ENCODE data around the gene ADAMTSL1.

The ADAMTSL1 gene

GRCh38 chr9:18683312-18683711 is 209.4 kb downstream of the ADAMTSL1 start:
- TF ChIP-seq, protein P1, sequence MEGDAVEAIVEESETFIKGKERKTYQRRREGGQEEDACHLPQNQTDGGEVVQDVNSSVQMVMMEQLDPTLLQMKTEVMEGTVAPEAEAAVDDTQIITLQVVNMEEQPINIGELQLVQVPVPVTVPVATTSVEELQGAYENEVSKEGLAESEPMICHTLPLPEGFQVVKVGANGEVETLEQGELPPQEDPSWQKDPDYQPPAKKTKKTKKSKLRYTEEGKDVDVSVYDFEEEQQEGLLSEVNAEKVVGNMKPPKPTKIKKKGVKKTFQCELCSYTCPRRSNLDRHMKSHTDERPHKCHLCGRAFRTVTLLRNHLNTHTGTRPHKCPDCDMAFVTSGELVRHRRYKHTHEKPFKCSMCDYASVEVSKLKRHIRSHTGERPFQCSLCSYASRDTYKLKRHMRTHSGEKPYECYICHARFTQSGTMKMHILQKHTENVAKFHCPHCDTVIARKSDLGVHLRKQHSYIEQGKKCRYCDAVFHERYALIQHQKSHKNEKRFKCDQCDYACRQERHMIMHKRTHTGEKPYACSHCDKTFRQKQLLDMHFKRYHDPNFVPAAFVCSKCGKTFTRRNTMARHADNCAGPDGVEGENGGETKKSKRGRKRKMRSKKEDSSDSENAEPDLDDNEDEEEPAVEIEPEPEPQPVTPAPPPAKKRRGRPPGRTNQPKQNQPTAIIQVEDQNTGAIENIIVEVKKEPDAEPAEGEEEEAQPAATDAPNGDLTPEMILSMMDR (IDR thresholded peaks at IDR 0.05): no peak

DNA sequence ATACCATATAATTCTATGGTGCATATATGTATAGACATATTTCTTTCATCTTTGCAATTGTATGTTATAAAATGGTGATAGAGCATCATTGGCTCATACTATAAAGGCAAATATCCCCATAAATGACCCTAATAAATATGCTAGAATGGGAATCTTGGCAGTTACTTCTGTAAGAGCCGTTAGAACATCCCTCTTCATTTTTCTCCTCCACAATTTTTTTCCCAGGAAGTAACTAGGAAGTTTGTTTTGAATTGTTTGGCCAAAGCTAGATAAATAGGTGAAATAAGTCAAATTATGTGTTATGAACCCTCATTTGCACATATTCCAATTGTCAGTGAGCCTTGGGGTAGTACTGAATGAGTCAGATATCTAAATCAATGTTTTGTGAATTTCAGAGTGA is 209.9 kb downstream of the ADAMTSL1 start:
- TF ChIP-seq, protein P1 (IDR thresholded peaks at IDR 0.05): no peak

DNA sequence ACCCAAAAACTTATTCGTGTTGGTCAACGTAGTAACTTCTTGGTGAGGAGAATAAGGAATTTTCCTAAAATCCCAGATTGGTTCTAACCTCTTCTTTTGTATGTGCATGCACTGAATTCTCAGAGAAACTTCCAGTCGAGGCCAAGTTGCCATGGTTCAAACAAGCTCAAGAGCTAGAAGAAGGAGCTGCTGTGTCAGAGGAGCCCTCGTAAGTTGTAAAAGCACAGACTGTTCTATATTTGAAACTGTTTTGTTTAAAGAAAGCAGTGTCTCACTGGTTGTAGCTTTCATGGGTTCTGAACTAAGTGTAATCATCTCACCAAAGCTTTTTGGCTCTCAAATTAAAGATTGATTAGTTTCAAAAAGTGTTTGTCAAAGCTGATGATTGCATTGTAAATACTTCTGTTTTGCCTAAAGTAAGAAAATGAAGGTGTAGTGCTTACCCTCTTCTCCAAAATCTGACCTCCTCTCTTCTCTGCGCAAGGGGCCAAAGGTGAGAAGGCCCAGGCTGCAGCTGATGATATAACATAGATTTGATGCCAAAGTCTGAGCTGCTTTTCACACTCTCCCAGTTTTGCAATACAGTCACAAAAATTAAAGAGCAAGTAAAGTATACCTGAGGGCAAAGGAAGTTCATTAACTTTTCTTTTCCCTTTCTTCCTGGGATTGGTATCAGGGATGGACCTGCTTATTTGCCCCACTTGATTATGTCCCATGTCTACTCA is 210.8 kb downstream of the ADAMTSL1 start:
- TF ChIP-seq, protein P1 (IDR thresholded peaks at IDR 0.05): no peak

DNA sequence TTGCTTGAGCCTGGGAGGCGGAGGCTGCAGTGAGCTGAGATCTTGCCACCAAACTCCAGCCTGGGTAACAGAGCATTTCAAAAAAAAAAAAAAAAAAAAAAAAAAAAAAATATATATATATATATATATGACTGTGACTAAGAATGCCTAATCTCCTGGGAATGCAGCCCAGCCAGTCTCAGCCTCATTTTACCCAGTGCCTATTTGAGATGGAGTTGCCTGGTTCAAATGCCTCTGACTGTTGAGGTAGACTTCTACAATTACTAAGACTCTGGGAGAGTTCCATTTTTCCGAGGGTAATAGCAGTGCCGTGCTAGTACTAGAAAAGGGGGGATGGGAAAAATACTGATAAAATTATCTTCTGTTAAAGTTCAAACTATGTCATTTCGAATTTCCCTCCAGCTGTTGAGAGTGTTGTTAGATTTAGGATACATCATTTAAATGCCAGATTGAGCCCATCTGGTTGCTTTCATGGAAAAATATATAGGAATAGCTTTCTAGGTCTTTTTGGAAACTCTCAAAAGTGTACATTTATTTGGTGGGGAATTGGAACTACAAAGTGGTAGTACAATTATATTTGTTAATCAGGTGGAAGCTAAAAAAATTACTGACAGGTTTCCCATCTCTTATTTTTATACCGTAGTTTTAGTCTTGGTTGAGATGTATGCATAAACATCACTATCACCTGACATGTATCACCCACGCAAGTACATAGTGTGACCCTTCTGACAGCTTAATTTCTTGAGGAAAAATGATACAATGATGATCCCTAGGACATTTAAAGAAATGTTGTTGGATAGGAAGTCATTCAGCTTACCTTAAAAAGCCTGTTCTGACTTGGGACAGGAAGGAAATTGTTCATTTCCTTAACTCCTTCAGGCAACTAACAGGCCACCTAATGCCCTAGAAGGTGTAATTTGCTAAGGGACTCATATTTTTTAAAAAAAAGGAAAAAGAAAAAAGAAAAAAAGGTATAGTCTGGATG is 214.9 kb downstream of the ADAMTSL1 start:
- TF ChIP-seq, protein P1 (IDR thresholded peaks at IDR 0.05): no peak

DNA sequence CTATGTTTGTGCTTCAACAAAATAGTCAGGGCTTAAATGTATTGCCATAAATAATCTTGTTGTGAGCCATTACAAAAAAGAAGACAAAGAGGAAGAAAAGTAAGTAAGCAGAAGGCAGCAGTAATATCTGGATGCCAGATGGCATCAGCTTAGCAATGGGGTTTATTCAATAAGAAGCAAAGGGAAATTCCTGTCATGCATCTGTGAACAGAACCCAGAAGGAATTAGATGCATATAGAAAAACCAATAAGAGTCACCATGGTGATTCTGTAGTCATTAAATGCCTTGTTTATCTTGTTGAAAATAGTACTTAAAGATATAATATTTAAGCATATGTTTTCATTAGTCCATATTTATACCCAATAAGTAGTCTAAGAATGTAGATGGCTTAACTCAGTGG is 216.0 kb downstream of the ADAMTSL1 start:
- TF ChIP-seq, protein P1 (IDR thresholded peaks at IDR 0.05): no peak

DNA sequence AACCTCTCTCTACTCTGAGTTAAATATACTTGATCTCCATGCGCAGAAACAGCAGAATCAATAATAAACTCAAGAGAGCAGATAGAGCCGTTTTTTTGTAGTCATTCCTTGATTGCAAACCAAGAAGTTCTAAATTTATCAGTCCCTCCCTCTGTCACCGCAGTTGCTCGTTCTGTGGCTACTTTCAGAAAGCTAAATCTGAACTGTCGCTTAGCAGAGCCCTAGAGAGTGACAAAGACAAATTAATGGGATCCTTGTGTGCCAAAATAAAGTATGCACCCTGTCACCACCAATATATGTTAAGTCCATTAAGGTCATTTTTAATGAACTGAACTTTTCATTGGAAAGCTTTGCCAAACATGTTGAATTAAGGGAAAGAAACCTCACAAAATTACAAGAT is 218.3 kb downstream of the ADAMTSL1 start:
- TF ChIP-seq, protein P1 (IDR thresholded peaks at IDR 0.05): no peak

GRCh38 chr9:18692962-18693361 is 219.0 kb downstream of the ADAMTSL1 start:
- TF ChIP-seq, protein P1 (IDR thresholded peaks at IDR 0.05): no peak

All from LNCAP (cell line).